Measurements from ENCODE around the gene KBTBD13.
"Not testable (repeated sequence)": the region's sequence is repeated elsewhere in the genome, so short reads cannot be mapped to it uniquely, and the experiment has no call there.

The KBTBD13 gene

DNA sequence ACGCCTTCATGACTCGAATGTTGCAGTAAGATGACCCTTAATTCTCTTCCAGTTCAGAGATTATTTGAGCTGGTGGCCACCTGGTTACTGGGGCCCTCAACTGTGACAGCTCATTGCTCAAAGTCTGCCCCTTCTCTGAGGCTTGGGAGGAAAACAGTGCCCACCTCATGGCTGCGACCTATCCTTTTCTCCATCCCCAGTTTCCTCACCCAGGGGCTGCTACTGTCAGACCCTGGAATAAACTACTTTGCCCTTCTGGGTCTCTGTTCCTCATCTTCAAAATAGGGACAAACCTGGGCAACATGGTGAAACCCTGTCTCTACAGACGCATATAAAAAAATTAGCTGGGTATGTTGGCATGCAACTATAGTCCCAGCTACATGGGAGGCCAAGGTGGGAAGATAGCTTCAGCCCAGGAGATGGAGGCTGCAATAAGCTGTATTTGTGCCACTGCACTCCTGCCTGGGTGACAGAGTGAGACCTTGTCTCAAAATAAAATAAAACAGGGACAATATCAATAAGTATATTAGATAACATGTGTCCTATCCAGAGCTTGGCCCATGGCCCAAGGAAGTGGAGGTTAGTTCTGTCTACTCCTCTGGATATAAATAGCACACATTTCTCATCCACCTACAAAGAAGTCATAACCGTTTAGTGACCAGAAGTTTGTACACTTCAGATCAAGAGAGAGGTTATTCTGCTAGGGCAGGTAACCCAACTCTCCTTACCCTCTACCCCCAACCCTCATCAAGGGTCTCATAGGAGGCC, 6.6 kb upstream of the KBTBD13 start:
- no peak for DNase-seq (ENCODE audit: low read depth)

DNA sequence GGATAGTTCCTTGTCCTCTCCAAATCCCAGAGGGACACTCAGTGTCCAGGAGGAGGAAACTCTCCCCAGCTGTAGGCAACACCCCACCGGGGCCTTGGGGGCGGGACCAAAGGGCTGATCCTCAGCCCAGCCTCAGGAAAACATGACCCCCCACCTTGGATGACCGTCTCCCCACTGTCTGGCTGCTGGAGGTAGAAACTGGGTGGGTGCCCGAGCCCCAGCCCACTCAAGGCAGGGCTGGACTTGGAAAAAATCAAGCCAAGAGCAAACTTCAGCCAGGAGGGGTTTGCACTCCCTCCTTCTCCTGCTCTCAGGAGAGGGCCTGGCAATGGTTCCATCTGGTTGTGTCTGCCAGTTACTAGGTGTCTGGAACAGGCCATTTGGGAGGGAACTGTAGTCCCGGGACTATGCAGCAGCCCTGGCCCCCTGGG, 5.2 kb upstream of the KBTBD13 start:
- no peak for DNase-seq (ENCODE audit: low read depth)

DNA sequence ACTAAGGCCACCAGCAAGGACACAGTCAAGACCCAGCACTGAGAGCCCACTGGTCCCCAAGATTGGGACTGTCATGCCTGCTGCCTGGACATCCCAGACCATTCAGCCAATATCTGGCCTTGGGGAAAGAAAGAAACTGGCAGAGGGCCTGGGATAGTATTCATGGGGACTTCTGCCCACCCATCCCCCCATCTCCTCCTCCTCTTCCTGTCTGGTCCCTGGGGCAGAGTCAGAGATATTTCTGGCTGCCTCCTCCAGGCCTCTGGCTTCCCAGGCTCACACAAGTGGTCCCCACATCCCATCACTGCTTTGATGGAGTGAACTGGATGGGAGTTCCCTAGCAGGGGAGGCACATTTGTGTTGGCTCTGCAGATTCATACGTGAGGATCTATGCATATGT, 4.5 kb upstream of the KBTBD13 start:
- DNase-seq (ENCODE audit: low read depth), result no peak

DNA sequence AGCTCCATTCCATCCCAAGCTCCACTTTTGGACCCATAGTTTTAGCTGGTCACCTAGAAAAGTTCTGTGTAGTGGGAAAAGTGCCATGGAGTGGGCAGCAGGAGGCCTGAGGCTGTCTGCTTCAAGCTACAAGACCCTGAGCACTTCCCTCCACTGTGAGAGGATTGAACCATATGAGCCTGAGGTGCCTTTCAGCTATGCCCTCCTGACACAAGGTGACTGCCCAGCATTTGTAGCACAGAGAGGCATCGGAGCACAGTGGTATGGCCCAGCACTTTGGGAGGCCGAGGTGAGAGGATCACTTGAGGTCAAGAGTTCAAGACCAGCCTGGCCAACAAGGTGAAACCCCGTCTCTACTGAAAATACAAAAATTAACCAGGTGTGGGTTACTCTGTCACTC, 3.9 kb upstream of the KBTBD13 start:
- DNase-seq (ENCODE audit: low read depth), result no peak

DNA sequence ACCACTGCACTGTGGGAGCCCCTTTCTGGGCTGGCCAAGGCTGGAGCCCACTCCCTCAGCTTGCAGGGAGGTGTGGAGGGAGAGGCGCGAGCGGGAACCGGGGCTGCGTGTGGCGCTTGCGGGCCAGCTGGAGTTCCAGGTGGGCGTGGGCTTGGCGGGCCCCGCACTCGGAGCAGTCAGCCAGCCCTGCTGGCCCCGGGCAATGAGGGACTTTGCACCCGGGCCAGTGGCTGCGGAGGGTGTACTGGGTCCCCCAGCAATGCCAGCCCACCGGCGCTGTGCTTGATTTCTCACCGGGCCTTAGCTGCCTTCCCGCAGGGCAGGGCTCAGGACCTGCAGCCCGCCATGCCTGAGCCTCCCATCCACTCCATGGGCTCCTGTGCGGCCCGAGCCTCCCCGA, 1.6 kb upstream of the KBTBD13 start:
- DNase-seq (ENCODE audit: low read depth), result not testable (repeated sequence)

DNA sequence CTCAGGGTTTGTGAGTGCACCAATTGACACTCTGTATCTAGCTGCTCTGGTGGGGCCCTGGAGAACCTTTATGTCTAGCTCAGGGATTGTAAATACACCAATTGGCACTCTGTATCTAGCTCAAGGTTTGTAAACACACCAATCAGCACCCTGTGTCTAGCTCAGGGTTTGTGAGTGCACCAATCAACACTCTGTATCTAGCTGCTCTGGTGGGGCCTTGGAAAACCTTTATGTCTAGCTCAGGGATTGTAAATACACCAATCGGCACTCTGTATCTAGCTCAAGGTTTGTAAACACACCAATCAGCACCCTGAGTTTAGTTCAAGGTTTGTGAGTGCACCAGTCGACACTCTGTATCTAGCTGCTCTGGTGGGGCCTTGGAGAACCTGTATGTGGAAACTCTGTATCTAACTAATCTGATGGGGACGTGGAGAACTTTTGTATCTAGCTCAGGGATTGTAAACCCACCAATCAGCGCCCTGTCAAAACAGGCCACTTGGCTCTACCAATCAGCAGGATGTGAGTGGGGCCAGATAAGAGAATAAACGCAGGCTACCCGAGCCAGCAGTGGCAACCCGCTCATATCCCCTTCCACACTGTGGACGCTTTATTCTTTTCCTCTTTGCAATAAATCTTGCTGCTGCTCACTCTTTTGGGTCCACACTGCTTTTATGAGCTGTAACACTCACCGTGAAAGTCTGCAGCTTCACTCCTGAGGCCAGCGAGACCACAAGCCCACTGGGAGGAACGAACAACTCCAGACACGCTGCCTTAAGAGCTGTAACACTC, 745 bp upstream of the KBTBD13 start:
- not testable (repeated sequence) for DNase-seq (ENCODE audit: low read depth)

DNA sequence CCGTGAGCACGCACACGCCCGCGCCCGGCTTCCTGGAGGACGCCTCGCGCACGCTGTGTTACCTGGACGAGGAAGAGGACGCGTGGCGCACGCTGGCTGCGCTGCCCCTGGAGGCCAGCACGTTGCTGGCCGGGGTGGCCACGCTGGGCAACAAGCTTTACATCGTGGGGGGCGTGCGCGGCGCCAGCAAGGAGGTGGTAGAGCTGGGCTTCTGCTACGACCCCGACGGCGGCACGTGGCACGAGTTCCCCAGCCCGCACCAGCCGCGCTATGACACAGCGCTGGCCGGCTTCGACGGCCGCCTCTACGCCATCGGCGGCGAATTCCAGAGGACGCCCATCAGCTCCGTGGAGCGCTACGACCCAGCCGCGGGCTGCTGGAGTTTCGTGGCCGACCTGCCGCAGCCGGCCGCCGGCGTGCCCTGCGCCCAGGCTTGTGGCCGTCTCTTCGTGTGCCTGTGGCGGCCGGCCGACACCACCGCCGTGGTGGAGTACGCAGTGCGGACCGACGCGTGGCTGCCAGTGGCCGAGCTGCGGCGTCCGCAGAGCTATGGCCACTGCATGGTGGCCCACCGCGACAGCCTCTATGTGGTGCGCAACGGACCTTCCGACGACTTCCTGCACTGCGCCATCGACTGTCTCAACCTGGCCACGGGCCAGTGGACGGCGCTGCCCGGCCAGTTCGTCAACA, 890 bp downstream of the KBTBD13 start:
- DNase-seq (ENCODE audit: low read depth), result no peak

DNA sequence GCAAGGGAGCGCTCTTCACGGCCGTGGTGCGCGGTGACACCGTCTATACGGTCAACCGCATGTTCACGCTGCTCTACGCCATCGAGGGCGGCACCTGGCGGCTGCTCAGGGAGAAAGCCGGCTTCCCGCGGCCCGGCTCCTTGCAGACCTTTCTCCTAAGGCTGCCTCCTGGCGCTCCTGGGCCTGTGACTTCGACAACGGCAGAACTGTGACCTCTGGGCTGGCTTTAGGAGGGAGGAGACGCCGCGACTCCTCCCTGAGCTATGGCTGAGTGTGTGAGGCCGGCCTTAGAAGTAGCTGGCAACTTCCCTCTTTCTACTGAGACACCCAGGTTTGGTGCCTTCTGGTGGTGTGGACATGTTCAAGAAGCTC, 1.4 kb downstream of the KBTBD13 start:
- DNase-seq (ENCODE audit: low read depth), result no peak

DNA sequence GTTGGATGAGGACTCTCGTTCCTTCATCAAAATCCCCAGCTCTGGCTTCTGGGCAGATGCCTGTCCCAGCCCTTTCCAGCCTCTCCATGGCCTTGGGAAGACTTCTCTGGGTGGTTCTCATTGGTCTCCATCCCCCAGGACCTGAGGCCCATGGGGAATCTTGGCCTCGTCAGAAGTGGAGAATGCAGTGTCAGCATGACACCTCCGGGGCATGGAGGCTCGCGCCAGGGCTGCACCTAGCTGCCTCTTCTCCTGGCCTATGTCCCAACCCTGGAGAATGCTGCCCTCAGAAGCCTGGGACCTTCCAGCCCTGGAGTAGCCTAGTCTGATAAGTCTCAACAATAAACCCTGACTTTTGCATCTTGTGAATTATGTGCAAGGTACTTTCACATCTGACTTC, 3.0 kb downstream of the KBTBD13 start:
- DNase-seq (ENCODE audit: low read depth), result no peak

DNA sequence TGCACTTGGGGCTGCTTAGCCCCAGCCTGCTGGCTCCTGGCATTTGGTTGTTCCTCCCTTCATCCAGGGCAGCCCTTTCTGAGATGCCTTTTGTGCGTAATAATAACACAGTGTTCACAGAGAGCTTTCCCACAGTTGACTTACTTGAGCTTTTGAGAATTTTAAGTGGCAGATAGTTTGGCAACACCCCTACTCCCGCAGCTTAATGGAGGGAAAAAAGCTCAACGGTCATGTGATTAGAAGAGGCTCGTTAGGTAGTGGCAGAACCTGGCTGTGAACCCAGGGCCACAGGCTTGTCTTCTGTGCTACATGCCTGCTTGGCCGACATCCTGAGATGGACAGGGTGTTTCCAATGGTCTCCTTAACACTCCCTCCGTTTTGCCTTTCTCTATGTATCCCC, 4.7 kb downstream of the KBTBD13 start:
- DNase-seq (ENCODE audit: low read depth), result no peak

DNA sequence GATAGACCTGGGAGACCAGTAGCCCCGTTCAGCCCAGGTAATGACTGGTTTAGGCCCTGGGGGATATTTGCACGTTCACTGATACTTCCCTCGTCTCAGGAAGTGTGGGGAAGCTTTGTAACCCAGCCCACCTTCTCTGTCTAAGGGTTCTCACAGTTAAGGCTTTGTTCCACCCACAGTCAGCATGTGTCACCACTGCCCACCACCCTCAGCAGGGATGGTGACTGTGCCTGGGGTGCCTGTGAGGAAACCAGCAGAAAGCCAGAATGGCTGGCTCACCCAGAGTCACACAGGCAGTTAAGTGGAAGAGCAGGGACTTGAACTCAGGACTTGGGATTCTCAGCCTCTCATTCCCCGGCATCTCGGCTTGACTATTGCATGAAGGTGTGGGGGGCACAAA, 5.2 kb downstream of the KBTBD13 start:
- DNase-seq (ENCODE audit: low read depth), result no peak

DNA sequence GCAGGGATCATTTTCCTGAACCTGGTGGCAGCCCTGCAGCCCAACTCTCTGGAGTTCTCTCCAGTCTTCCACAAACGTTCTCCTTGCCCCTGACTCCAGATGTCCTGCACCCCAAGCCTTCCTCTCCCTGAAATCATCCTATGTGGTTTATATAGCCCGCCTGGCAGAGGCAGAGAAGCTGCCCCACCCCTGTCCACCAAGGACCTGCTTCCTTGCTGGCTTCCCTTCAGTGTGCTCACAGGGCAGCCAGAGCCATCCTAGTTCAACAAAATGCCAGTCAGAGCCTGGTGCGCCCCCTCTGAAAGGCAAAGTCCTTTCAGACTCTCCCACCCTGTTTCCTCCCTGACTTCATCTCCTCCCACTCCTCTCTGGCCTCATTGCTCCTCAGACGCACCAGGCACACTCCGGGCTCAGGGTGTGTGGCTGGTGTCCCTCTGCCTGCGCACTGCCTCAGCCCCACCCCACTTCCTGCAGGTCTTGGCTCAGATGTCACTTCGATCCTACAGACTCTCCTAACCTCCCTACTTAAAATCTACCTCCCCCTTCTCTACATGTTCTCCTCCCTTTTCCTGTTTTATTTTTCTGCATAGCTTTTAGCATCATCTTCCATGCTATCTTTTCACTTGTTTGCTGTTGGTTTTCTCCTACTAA, 5.9 kb downstream of the KBTBD13 start:
- no peak for DNase-seq (ENCODE audit: low read depth)

DNA sequence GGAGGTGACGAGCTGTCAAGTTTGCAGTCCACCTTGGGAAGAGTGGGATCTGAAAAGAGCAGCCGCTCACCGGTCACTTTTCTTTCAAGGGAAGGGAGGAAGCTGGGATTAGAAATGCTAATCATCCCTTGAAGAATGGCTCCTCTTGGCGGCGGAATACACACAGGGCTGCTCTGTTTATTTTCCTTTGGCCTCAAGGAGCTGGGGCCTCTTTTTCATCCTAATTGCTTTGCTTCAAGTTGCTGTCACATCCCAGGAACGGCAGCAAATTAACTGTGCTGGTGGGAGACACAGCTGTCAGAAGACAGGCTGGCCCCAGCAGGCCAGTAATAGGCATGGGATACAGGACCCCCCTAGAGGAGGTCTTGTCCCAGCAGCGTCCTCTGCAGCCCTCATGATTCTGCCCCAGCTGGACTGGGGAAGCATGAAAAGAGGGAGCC, 6.7 kb downstream of the KBTBD13 start:
- DNase-seq (ENCODE audit: low read depth), result peak; percentile 49

DNA sequence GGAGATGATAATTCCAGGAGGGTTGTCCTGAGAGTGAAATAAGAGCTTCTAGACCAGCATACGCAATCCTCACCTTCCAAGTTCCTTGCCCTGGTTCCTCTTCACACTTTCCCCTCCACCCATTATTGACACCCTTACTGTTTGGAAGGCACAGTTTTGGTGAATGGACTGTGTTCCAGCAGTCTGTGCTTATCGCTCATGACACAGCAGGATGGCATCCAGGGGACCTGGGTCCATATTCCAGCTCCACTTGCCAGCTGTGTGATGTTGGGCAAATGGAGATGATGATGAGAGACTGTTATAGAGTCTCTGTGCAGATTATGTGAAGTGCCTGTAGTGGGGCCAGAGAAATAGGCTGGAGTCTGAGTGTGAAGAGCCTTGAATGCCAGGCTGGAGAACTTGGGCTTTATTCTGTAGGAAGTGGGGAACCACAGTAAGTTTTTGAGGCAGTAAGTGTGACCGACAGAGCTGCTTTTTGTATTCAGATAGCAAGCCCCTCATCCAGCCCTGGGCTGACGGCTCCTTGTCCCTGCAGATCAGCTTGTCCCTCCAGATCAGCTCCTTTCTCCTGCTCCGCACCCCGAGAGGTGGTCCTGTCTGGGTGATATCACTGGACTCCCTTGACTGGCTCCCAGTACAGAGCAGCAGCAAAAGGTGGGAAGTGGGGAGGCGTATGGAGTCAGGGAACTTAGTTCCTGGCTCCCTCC, 8.1 kb downstream of the KBTBD13 start:
- no peak for DNase-seq (ENCODE audit: low read depth)

DNA sequence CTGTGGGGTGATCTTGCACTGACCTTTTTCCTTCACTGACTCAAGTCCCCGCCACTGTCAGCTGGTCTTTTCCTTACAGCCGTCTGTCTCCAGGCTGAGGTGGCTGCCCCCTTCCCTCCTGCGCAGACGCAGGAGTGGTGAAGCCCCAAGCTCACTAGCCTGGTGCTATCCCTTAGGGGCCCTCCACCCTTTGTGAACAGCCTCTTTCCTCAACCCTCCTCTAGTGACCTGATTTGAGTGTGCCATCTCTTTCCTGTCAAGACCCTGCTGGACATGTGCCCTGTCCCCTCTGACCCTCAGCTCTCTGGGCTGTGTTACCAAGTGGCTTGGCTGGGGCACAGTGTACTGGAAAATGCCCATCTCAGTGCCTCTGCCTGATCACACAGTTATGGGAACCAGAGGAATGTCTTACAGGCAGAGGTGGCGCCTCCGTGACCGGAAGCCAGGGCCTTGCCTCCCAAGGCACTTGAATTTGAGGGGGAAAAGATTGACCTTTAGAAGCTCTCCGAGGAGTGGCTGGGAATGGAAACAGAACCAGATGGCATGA, 8.7 kb downstream of the KBTBD13 start:
- no peak for DNase-seq (ENCODE audit: low read depth)

DNA sequence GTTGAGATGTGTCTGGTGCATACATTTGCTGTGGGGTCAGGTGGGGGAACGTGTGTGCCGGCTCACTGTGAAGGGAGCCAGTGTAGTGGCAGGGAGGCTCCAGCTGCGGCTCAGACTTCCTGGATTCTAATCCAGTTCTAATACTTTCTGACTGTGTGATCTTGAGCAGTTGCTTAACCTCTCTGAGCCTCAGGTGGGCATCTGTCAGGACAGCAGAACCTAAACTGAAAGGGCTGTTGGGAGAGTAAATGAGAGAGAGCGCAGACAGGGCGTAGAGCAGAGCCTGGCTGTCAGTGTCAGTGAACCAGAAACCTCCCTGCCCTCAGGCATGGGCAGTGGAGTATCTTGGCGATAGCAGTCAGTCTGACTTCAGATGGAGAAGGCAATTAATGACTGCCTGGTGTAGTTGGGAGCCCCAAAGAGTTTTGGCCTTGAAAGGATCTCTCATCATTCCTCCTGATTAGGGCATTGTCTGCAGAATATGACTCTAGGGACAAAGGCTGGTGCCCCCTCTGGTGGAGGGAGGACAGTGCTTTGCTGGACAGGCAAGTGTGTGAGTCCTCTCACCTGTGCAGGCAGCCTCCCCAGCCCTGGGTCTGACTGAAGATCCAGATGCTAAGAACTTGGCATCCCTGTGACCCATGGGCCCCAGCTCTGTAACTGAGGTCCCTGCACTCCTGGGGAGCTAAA, 9.6 kb downstream of the KBTBD13 start:
- peak; percentile 11 for DNase-seq (ENCODE audit: low read depth)

DNA sequence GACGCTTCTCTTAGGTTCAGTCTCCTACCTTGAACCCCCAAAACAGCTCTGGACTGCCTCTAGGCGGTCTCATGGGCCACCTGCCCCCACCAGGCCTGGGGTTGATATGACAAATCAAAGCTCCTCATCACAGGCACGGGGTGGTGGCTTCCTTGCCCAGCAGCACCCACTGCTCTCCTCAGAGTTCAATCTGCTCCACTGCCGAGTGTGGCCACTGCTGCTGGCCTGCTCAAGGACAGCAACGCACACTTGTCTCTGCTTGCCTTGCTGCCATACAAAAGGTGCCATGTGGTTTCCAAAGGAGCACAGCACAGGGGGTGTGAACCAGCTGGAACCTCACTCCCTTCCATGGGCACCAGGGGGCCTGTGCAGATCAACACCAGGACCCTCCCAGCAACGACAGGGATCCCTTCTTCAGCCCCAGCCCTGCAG, 10.2 kb downstream of the KBTBD13 start:
- DNase-seq (ENCODE audit: low read depth), result no peak

DNA sequence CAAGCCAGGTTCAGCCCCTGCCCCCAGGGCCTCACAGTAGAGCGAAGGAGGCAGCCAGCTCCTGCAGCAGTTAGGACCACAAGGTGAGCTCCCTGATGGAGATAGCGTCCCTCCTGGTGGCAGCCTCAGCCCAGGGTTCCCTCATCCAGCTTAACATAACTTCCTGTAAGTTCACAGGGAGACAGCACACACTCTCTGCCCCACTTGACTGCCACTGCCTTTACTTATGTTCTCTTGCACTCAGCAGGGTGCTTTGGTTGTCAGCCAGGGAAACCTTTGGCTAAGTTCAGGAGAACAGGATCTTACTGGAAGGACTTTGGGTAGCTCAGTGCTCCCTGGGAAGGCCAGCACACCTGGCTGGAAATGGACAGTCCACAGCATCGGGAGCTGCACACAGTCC, 10.9 kb downstream of the KBTBD13 start:
- no peak for DNase-seq (ENCODE audit: low read depth)

DNA sequence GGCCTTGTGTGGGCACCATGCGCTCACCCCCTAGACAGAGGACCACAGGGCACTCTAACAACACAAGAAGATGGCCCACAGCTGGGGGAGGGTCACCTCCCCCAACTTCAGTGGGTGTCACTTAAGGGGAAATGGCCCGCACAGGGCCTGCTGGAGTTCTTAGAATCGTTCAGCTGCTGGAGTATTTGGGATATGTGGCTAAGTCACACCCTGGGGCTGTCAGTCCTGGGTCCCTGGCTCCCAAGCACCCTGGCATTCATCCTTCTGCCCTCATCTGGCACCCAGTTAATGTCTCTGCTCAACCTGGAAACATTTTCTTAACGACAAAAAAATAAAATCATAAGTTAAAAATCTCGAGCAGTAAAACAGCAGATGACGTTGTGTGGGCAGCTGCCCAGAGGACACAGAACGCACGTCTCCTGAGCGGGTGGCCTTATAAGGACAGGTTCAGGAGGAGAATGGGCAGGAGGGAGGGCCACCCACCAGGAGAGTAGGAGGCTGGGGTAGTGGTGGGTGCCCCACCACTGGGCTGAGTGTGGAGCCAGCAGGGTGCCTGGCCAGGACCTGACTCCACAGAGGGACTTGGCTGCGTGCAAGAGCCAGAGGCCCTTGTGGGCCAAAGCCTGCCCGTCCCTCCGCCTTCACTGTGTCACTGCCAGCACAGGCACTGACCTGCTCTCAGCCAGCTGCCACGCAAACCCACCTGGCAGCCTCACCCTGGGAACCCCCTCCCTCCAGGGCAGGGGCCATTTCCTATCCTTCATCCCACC, 11.5 kb downstream of the KBTBD13 start:
- no peak for DNase-seq (ENCODE audit: low read depth)

DNA sequence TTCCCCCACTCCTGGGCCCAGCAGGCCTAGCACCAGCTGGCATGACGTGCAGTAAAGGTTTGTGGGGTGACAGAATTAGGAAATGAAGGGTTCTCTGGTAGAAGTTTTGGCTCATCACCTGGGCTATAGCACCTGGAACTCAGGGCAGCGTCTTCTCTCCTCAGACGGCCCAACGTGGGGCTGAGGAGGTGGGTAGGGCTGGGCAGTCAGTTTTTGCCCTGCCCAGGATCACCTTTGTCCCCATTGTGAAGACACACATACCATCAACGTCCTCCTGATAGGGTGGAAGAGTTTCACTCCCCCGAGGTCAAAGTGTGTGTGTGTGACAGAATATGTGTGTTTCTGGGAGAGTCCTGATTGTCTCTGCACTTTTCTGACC, 12.1 kb downstream of the KBTBD13 start:
- no peak for DNase-seq (ENCODE audit: low read depth)

All from amniotic epithelial cell (primary cell).